SK-N-SH (cell line): Measurements from ENCODE around the gene SIGLEC12.

Experiments
- CHD2 ChIP-seq: fragments of 150-350 bp; IDR thresholded peaks from 2 replicates; pipeline ENCODE4 v1.6.1; 2018; ENCODE audit warnings: low read length; ENCODE audit not compliant: partially characterized antibody
- CTCF ChIP-seq: fragments of 200-600 bp; sonication (generic); IDR thresholded peaks from 2 replicates; pipeline ENCODE4 v1.6.1; 2017; ENCODE audit warnings: antibody characterized with exemption, mild to moderate bottlenecking, moderate library complexity
- EP300 ChIP-seq, 2 experiments: IDR thresholded peaks; 2 replicates each; pipeline versions ENCODE4 v1.4.0 to v1.6.1; 2012; ENCODE audit warnings: borderline replicate concordance in 1 of 2, low read depth in 1 of 2, low read length in 1 of 2
- EZH2phosphoT487 ChIP-seq: fragments of 200-600 bp; sonication (generic); IDR thresholded peaks from 2 replicates; pipeline ENCODE4 v1.6.1; 2017; ENCODE audit warnings: low read depth, mixed run types, mild to moderate bottlenecking, antibody characterized with exemption, moderate library complexity, borderline replicate concordance
- GABPA ChIP-seq: IDR thresholded peaks from 2 replicates; pipeline ENCODE4 v1.4.0; 2012; ENCODE audit warnings: low read depth, mild to moderate bottlenecking
- MAX ChIP-seq: IDR thresholded peaks from 2 replicates; pipeline ENCODE4 v1.4.0; 2012; ENCODE audit warnings: low read depth
- NFIC ChIP-seq: IDR thresholded peaks from 2 replicates; pipeline ENCODE4 v1.4.0; 2012; ENCODE audit warnings: borderline replicate concordance
- POLR2AphosphoS5 ChIP-seq: IDR thresholded peaks from 2 replicates; pipeline ENCODE4 v1.6.1; 2012; ENCODE audit warnings: low read depth, low read length
- RAD21 ChIP-seq: IDR thresholded peaks from 2 replicates; pipeline ENCODE4 v1.6.1; 2012; ENCODE audit warnings: mild to moderate bottlenecking, low read length
- RCOR1 ChIP-seq: fragments of 150-350 bp; IDR thresholded peaks from 2 replicates; pipeline ENCODE4 v1.6.1; 2017; ENCODE audit warnings: antibody characterized with exemption, low read length
- REST ChIP-seq: IDR thresholded peaks from 2 replicates; pipeline ENCODE4 v1.6.1; 2012; ENCODE audit warnings: mild to moderate bottlenecking, low read depth, low read length, moderate library complexity
- RFX5 ChIP-seq: IDR thresholded peaks from 2 replicates; pipeline ENCODE4 v1.6.1; 2012; ENCODE audit warnings: mild to moderate bottlenecking, improper control_type of control experiment, low read length
- SMC3 ChIP-seq: IDR thresholded peaks from 2 replicates; pipeline ENCODE4 v1.6.1; 2012; ENCODE audit warnings: low read depth, low read length, improper control_type of control experiment
- TAF1 ChIP-seq: IDR thresholded peaks from 2 replicates; pipeline ENCODE4 v1.6.1; 2012; ENCODE audit warnings: low read depth, mild to moderate bottlenecking, low read length, moderate library complexity, borderline replicate concordance

- TF ChIP-seq EZH2phosphoT487 (no peak), TAF1 (no peak), CTCF (no peak), MAX (no peak), SMC3 (no peak), EP300 (IDR thresholded peaks at IDR 0.05; ENCODE audit: borderline replicate concordance in 1 of 2, low read depth in 1 of 2, low read length in 1 of 2) (no peak), GABPA (no peak), RCOR1 (no peak), RFX5 (no peak), RAD21 (no peak), CHD2 (no peak), REST (no peak), NFIC (no peak), POLR2AphosphoS5 (no peak)
Observed at GRCh38 chr19:51550848-51551672, 49.5 kb upstream of the SIGLEC12 start.
